Stimulated activated CD8-positive, alpha-beta memory T cell treated with anti-CD3 and anti-CD28 coated beads, Interleukin-7, amount 100 ng/mL, for 24 hours (primary cell): Measurements from ENCODE around the gene KRT2.
"Not testable (repeated sequence)": the region's sequence is repeated elsewhere in the genome, so short reads cannot be mapped to it uniquely, and the experiment has no call there.

Experiments used
- DNase-seq: peaks from one replicate; pipeline ENCODE4 v3.0.0-alpha.2; 2020; ENCODE audit warnings: low read depth

KRT2 gene

DNA sequence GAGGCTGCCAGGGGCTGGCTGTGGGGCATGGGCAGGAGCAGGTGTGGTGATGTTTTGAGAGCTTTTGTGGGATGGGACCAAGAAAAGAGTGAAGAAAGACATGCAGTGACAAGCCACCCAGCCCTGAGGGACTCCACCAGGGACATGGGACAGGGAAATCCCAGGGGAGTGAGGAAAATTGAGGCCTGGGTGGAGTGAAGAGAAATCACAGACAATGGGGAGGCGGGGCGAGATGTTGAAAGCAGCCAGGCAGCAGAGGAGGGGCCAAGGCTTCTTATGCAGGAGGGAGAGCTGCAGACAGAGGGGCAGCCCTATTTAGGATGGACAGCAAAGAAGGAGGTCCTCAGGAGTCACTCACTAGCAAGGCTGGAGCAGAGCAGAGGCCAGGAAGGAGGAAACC is 32.4 kb upstream of the KRT2 start:
- DNase-seq: no peak

DNA sequence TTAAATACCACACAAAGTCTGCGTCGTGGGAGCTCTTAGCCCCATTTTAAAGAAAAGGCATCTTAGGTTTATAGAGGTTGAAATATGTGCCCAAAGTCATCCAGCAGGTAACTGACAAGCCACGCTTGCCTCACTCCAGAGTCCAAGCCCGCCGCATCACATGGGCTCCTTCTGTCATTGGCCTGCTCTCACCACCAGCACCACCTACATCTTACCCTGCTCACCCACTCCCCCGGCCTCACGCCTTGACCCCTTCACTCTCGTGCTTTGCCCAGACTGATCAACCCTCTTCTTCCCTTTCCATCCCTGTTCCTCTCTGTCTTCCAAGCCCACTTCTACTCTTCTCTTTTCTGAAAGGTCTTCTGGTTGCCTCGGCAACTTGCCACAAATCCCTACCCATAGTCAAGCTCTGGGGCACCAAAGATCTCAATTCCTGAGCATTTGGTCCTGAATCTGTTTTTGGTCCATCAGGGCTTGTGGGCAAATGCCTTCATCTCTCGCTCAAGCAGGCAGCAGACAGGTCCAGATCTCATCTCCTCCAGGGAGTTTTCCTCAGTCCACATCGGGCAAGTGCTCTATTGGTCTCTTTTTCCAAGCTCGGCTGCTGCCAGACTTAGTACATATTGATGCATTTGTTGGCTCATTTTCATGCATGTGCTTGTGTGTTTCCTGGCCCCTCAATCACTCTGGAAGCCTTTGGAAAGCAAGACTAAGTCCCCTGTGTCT is 31.7 kb upstream of the KRT2 start:
- DNase-seq: no peak

GRCh38 chr12:52682938-52683574 is 31.0 kb upstream of the KRT2 start:
- DNase-seq: no peak

- no peak for DNase-seq
Observed at GRCh38 chr12:52682381-52682660, 30.3 kb upstream of the KRT2 start.

DNA sequence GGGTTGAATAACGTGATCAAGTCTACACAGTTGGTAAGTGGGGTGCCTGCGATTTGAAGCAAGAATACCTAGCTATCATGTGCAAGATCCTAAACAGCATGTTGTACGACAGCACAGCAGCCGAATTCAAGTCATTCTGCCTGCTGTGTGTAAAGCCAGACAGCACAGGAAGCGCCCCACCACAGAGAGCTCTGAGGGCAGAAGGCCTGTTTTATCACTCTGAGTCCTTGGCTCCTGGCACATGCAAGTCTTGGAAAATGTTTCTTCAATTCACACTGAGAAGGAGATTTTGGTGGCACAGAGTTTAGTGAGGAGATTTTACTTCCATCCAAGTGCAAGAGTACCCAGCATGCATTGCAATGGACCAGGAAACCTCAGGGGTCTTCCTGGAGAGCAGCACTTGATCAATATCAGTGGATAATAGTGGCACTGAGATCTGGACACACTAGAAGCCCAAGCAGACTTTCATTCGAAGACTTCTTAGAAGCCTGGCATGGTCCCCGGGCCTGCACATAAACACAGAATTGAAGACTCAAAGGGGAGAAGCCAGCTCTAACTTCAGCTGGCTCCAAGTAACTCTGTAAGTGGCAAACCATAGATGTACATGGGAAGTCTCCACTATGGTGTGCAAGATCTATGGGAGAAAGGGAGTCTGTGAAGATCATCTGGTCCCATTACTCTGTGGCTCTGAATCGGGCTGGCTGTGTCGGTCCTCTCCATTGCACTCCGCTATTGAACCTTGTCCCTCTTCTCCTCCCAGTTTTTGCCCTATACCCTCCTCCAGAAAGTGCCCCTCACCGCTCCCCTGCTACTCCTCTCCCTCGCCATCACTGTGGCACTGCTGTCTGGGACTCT is 29.7 kb upstream of the KRT2 start:
- no peak for DNase-seq

GRCh38 chr12:52680363-52680762 is 28.4 kb upstream of the KRT2 start, which contains the start of gene KRT1:
KRT1 (minus strand) TSS chr12:52680407; CDS start chr12:52680348, 59 bp downstream.
- DNase-seq: no peak

- no peak for DNase-seq
Observed at GRCh38 chr12:52679875-52680274, 27.9 kb upstream of the KRT2 start.

- DNase-seq: no peak
Observed at GRCh38 chr12:52677671-52678070, 25.7 kb upstream of the KRT2 start.

DNA sequence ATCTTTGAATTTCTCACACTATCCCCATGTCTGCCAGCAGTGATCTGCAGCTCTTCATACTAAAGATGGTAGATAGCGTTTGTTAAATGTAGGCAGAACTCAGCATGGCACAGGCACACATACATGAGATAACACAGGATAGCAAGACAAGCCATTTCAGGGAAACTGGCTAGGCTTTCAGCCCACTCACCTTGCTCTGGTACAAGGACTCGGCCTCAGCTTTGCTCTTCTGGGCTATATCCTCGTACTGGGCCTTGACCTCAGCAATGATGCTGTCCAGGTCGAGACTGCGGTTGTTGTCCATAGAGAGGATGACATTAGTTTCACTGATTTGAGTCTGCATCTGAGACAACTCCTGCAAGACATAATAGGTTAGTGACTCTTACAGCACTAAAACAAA is 25.1 kb upstream of the KRT2 start:
- DNase-seq: no peak

DNA sequence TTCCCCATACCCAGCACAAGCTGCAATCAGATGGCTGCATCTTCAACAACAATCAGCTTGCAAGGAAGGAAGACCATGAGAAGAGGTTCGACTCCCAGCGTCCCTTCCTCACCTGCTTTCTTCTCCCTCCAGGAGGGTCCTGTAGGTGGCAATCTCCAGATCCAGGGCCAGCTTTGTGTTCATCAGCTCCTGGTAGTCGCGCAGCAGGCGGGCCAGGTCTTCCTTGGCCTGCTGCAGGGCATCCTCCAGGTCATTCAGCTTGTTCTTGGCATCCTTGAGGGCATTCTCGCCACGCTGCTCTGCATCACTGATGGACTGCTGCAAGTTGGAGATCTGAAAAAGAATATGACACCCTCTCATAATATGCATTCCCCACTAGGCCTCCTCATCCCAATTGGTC is 24.2 kb upstream of the KRT2 start:
- no peak for DNase-seq

GRCh38 chr12:52675301-52675701 is 23.3 kb upstream of the KRT2 start:
- DNase-seq: no peak

DNA sequence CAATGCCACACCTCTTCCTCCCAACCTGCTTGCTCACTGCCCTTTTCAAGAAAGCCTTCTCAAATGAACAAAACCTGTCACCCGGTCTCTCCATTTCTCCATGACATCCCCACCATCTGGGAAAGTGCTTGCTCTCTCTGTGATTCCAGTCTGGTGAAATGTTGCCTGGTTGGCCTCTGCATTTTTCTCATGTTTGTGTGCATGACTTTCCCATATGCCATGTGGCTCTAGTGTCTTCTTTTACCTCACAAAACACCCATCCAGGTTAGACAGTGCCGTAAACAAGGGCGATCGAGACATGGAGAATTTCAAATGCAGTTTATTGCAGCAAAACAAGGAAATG is 22.4 kb upstream of the KRT2 start:
- no peak for DNase-seq

DNA sequence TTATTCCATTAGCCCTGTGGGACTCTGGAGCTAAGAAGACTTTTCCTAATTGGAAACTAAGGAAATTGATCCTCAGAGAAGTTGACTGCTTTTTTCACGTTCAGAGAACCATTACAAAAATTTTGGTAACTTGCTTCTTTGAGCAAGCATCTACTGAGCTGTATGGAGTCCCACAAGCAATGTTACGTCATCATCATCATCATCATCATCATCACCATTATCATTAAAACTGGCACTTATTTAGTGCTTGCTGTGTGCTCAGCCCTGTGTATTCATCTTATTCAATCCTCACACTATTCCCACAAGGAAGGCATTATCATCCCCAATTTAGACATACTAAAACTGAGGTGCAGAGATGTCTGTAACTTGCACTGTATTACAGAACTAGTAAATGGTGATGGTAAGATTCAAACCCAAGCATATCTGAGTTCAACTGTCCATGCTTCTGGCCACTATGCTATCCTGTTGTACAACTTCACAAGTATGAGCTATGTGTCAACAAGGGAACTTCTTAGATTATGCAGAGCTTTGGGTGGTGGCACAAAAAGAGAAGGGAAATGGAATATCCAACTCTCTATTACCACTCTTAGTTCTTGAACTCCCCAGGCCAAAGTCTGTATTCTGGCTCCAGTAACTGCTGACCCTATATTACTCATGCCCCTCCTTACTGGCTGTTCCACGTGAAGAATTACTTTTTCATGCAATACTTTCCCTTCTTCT is 21.9 kb upstream of the KRT2 start:
- DNase-seq: no peak

DNA sequence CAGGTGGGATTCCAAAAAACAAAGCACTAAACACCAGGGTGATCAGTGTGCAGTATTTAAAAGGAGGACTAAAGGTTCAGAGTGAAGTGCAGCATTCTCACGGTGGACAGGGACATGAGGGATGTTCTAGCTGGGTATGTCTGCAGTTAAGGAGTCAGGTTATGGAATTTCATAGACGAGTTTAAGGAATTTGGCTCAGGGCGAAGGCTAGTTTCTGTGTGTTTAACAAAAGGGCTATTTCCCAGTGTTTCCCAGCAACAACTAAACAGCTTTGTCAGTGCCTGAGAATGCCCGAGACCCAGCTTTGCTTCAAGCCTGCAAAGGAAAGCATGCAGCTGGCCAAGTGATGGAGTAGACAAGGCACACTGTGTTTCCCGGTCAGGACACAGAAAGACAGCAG is 21.2 kb upstream of the KRT2 start:
- no peak for DNase-seq

- no peak for DNase-seq
Observed at GRCh38 chr12:52672321-52672933, 20.4 kb upstream of the KRT2 start.

DNA sequence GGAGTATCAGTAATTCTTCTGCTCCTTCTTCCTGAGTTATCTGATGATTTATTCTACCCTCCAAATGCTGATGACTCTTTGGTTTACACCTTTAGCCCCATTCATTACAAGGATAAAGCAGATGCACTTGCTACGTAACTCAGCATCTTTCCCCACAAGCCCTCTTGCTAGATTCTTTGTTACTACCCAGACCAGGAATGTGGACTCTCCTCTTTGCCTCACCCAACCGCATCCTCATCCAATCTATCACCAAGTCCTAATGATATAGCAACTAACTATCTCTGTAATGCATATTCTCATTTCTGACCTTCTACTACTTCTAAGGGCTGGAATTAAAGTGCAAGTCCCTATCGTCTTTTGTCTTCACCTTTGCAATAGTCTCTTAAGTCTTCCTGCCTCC is 18.9 kb upstream of the KRT2 start:
- DNase-seq: no peak

GRCh38 chr12:52670506-52670905 is 18.5 kb upstream of the KRT2 start:
- DNase-seq: no peak

- not testable (repeated sequence) for DNase-seq
Observed at GRCh38 chr12:52669941-52670340, 17.9 kb upstream of the KRT2 start.

DNA sequence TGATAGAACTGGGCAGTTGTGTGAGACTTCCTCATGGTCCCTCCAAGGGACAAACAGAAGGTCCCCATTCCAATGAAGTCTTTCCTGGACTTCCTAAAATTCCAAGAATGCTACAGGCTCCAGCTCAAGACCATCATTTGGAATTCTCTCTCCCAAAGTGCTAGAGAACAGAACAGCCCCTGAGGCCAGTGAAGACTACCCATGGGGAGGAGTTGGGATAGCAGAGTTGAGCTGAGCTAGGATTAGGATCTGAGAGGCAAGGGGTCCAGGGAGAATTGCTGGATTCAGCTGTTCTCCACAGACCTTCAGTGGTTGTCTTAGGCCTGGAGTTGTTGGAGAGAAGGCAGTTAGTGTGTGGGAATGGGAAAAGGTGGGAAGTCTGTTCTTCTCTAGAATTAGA is 17.4 kb upstream of the KRT2 start:
- DNase-seq: no peak

DNA sequence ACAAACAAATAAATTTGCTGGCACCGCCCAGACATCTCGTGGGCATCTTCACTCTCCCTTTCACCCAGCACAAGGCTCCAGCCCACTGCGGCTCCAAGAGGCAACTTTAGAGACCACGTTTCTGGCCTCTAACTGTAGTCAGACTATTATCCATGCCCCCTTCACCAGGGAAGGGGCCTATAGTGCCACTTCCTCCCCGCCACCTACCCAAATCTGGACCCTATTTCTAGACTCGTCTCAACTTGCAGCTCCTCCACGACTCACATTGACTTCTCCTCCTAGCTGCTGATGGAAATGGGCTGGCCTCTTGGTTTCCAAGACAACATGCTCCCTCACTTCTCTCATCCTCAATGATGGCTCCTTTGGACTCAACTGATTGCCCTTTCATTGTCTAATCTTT is 15.9 kb upstream of the KRT2 start:
- no peak for DNase-seq

- no peak for DNase-seq
Observed at GRCh38 chr12:52667509-52667908, 15.5 kb upstream of the KRT2 start.

GRCh38 chr12:52666471-52666870 is 14.5 kb upstream of the KRT2 start:
- DNase-seq: no peak
